NOMO-1 treated with DMSO at 0.1 percent for 48 hours (cell line): ENCODE results near the gene TREX2.

Experiments
- DNase-seq: peaks from one replicate; lab custom pipeline; 2025; ENCODE audit not compliant: unreplicated experiment; lab: John Stamatoyannopoulos, UW

Gene TREX2, protein sequence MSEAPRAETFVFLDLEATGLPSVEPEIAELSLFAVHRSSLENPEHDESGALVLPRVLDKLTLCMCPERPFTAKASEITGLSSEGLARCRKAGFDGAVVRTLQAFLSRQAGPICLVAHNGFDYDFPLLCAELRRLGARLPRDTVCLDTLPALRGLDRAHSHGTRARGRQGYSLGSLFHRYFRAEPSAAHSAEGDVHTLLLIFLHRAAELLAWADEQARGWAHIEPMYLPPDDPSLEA

DNA sequence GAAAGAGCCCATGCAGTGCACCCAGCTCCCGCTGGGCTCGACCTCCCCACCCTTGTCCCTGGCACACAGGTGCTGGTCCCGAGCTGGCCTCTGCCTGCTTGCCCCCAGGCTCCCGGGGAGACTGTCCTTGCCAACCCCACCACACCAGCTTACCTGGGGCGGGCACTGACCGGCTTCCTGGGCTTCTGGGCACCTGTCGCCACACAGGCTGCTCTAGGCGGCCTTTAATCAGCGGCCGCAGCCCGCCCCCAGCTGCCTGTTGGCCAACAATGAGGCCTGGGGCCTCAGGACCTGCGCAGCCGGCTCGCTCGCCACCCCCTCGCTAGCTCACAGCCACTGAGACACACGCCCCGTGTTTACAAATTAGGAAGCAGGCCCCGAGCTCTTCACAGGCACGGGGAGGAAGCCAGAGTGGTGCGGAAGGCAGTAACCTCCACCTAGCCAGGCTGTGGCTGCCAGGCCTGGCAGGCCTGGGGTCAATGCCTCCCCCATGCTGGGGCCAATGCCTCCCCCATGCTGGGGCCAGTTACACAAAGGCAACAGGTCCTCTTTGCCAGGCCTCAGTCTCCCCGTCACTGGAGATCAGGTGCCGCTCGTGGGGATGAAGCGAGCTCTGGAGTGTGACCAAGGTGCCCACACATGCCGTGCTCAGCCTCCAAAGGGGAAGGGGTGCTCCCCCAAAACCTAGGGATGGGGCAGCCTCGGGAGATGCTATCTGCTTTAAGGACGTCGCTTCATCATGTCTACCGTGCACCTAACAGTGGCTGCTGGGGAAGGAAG, at the start of gene TREX2:
TSS of gene TREX2 (minus strand) at position 201 of the 780 bp plus-strand sequence. CDS start 626 bp downstream, outside the sequence.
- no peak for DNase-seq

DNA sequence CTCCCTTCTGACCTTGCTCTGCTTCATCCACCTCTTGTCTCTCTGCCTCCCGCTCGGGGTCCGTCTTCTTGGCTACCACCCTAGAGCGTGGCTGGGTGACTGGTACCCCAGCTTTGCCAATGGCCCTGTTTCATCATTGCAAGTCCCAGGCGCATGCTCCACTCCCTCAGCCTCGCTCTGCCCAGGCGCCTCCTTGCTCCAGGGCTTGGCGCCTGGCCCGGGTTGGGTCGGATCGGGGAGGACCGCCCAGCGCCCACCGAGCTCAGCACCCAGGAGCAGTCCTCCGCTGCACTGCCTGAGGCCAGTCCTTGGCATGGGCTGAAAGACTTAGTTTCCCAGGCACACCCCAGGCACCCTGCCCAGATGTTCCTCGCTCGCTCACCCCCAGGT, 49.5 kb upstream of the TREX2 start:
- DNase-seq, result no peak

DNA sequence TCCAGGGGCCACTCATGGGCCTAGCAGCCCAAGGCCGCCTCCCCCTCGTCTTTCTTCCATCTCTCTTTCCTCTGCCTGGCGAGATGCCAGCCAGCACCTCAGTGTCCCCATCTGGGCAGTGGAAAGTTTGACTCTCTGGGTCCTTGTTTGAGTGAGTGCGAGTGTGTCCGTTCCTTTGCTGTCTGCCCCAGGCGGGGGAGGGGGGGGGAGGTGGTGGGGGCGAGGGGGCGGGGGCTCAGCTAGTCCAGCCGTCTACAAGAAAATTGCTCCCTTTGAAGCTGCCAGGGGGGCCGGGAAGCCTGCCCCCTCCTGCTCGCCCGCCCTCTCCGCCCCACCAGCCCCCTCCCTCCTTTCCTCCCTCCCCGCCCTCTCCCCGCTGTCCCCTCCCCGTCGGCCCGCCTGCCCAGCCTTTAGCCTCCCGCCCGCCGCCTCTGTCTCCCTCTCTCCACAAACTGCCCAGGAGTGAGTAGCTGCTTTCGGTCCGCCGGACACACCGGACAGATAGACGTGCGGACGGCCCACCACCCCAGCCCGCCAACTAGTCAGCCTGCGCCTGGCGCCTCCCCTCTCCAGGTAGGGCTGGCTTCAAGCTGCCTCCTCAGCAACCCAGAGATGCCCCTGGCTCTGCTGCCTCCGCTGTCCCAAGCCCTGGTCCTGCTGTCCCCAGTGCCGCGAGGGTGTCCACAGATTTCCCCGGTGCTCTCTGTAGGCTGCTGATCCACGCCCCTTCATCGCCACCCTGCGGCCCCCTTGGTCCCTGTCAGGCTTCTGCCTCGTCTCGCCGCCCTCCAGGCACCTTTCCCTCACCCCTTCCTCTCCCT, 48.9 kb upstream of the TREX2 start, which contains the start of gene BGN:
TSS of gene BGN (plus strand) at position 440 of the 821 bp plus-strand sequence. CDS start 9,652 bp downstream, outside the sequence.
- no peak for DNase-seq

DNA sequence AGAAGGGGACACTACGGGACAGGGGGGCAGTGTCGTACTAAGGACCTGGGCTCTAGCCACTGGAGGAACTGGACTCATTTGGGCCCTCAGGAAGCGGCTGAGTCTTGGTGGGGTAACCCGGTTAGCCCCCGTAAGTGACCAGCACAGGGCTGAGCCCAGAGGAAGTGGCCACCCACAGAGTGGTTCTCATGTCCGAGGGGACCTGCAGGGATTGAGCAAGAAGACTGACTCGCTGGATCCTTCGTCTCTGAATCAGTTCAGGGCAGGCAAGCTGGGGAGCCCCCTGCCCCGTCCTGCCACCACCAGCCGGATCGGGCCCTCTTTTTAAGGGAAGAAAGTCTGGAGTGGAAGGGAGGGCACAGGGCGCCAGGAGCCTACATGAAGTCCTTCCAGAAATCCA, 48.2 kb upstream of the TREX2 start:
- DNase-seq, result no peak

DNA sequence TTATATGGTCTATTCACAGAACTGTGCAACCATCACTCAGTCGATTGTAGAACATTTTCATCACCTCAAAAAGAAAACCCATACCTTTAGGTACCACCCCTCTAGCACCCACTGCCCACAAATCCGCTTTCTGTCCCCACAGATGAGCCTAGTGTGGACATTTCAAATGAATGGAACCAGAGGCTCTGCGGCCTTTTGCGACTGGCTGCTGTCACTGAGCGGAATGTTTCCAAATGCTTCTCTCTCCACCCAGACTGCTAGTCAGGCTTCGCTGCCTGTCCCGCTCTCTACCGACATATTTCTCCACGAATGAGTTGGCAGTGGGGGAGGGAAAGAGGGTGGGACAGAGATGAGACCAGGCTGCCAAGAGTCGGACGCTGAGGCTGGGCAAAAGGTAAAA, 47.2 kb upstream of the TREX2 start:
- no peak for DNase-seq

DNA sequence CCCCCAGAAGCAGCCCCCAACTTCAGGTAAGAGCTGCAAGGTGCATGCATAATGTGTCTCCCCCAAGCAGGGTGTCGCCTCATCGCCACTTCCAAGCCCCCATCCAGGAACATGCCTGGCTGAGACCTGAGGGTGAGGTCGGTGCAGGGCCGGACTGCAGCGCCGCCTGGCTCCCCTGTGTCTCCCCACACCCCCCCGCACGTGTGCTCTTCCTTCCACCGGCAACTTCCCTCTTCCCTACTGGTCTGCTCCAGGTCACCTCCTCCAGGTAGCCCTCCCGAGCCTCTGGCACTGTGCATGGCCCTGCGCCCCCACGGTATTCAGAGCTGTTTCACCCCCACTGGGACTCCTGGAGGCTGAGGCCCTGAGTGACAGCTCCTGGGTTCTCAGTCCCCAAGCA, 46.7 kb upstream of the TREX2 start:
- no peak for DNase-seq

DNA sequence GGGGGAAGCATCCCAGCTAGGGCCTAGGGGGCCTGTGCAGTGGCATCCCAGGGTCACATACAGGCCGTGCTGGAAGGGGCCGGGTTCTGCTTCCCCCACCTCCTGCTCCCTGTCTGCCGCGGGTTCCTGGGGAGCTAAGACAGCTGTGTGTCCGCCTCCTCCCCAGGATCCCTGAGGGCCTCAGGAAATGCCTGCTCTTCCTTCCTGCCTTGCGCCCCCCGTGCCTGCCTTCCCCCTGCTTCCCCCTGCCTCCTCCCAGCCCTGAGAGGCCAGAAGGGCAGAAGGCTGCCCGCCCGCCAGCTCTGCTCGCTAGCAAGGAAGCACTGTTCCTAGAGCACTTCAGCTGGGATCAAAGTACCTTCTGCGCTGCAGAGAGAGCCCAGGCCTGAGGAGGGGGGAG, 46.1 kb upstream of the TREX2 start:
- DNase-seq, result no peak

DNA sequence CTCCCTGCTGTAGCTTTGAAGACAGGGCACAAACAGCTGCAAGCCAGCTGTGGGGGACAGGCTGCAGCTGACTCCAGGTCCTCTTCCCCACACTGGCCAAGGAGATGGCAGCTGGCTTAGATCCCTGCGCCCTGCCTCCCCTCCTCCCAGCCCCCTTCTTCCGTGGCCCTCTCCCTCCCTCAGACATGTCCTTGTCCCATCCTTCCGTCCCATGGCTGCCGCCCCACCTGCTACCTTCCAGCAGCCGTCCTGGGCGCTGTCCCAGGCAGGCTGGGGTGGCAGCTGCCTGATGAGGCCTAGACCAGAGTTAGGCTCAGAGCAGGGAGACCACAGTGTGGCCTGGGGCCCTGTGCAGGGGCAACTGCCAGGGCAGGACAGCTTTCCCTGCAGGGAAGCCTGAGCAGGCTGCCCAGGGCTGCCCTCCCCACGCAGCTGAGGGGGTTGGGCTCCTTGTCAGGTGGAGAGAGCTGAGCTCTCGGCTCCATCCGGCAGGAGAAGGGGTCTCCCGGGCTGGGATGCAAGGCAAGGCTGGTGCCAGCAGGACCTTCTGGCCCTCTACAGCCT, 45.6 kb upstream of the TREX2 start:
- no peak for DNase-seq

DNA sequence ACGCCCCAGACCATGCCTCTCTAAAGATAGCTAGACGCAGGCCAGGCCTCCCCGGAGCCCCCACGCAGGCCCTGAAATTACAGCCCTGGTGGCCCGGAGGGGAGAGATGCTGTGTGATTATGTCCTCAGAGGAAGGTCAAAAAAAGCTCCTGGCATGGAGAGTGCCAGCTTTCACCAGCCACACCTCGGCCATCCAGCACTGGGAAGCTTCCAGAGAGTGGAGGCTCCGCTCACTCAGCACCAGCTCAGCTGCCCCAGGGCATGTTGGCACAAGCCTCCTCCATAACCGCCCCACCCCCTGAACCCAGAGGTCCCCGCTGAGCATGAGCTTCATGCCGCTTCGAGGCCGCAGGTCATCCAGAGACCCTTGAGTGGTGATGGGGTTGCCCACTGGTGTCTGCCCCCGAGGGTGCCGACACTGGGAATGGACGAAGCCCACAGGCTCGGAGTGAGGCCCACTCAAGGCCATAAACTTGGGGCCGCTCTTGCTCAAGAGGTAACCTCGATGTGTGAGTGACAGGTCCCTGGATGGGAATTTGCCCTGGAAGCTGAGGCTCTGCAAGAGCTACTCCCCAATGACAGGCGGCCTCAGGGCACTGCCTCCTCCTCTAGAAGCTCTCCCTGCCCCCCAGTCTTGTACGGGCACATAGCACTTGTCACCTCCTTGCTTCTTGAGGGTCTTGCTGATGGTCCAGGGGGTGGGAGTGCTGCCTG, 44.5 kb upstream of the TREX2 start:
- no peak for DNase-seq

DNA sequence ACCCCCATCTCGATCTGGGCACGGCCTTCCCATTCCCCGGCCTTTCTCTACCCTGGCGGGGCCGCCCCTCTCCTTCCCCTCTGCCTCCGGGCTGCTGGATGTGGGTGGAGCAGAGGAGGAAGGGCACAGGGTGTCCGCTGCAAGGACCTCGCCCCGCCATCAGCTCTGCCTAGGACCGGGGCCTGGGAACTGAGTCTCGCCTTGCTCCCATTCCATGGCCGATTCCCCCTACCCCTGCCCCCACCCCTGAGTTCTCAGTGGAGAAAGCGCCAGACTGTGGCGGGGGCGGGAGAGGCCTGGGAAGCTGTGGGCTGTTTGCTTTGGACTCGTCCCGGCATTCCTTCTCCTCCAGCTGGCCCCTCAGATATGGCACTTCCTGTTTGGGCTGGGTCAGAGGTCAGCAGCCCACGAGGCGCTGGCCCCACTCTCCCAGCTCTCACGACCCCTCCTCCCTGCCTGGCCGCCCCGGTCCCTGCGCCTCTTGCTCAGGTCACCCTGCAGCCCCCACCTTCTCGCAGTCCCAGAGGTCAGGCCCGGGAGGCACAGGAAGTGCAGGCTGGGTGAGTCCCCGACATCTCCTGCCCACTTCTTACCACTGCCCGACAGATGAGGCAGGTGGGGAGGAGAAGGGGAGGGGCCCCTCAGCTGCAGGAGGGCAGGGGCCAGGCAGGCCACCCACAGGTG, 42.5 kb upstream of the TREX2 start:
- DNase-seq, result no peak

DNA sequence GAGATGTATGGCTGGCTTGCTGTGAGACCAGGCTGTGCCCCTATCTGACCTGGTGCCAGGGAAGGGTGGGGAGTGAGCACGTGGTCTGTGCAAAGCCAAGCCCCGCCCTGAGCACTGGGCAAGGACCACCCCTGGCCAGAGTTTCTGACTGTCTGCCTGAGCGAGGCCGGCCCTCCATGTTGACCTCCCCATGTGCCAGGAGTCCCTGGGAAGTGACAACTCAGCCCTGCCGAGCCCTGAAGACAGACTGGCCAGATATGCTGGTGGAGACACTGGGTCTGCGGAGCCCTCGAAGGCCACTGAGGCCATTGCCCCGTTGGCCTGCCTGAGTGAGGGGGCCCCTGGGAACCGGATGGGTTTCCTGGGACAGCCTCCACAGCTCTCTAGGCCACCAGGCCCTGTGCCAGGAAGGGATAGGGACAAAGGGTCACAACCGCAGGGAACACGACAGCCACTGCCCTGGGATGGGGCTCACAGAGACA, 41.8 kb upstream of the TREX2 start:
- DNase-seq, result no peak

DNA sequence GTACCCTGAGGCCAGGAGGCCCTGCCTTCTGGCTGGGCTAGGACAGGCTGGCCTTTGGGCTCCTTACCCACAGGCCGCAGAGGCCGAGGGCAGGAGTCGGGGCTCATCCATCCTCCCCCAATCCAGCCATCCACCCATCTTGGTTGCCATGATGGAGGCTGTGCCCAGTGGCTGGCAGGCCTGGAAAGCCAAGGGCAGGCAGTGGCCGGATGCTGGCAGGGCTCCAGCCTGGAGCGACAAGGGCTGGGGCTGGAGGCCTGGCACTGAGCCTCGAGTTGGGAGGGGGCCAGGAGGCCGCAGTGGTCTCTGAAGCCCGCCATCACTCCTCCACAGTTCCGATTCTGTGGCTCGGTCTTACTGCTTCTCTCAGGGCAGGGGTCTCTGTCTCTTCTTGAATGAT, 40.3 kb upstream of the TREX2 start:
- DNase-seq, result no peak

DNA sequence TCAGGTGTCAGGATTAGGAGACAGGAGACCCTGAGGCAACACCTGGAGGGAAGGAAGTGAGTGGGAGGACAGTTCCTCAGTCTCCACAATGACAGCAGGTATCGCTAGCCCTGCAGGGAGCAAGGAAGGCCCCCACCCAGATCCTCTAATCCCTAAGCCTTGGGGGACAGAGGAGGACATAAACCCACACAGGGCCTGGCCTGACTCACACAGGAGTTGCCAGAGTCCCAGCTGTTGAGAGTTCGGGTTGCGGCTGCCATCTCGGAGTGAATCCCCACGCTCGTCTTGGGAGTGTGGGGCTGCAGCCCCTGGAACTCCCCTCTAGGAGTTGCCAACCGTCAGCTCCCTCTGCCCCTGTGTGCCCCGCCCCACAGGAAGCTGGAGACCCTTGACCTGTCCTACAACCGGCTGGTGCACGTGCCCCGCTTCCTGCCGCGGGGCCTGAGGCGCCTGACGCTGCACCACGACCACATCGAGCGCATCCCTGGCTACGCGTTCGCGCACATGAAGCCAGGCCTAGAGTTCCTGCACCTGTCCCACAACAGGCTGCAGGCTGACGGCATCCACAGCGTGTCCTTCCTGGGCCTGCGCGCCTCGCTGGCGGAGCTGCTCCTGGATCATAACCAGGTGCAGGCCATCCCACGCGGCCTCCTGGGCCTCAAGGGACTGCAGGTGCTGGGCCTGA, 39.7 kb upstream of the TREX2 start:
- DNase-seq, result no peak

DNA sequence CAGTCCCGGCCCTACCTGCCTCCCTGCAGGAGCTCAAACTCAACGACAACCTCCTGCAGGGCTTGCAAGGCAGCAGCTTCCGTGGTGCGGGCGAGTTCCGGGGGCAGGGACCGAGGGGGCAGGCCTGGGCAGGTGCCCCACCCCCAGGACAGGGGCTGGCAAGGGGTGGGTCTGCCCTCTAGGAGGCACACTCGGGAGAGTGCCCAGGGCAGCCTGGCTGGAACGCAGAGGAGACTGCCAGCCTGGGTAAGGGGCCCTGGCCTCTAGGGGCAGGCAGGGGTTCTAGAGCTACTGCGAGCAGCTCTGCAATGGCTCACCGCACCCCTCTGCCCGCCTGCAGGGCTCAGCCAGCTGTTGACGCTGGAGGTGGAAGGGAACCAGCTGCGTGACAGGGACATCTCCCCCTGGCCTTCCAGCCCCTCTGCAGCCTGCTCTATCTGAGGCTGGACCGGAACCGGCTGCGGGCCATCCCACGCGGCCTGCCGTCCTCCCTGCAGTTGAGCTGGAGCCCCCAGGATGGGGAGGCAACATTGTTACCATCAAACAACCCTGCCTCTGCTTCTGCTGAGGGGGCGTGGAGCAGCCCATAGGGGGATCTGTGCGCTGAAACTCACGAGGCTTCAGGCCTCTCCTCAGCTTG, 36.6 kb upstream of the TREX2 start:
- DNase-seq, result no peak

DNA sequence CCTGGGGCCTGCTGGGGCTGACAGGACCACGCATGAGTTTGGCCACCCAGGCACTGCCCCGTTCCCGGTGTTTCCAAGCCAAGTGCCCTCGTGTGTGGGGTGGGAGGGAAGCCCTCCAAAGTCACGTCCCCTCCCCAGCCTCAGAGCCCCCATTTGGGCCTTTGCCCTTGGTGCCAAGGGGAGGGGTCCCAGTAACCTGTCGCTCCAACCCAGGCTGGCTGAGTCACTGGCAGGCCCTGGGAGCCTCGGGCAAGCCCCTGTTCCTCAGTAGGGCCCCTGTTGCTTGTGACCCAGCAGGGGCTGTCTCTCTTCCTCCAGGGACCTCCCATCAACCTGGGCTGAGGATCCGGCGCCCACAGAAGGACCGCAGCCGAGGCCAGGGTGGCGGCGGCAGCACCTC, 35.2 kb upstream of the TREX2 start:
- DNase-seq, result no peak

DNA sequence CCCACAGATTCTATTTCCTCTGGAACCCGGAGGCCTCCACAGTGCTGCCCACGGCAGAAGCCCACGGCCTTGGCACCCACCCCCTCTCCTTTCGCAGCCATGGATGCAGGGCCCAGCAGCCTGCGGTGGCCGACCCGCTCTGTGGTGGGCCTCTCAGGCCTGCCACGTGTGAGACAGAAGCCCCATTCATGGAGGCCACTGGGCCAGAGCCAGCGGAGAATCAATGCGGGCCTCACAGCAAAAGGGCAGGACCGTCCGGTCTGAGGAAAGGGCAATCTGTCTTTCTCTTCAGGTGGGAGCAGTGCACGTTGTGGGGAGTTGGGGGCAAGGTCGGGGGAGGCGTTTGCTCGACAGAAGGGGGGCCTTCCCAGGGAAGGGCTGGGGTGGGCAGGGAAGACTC, 32.9 kb upstream of the TREX2 start:
- no peak for DNase-seq

DNA sequence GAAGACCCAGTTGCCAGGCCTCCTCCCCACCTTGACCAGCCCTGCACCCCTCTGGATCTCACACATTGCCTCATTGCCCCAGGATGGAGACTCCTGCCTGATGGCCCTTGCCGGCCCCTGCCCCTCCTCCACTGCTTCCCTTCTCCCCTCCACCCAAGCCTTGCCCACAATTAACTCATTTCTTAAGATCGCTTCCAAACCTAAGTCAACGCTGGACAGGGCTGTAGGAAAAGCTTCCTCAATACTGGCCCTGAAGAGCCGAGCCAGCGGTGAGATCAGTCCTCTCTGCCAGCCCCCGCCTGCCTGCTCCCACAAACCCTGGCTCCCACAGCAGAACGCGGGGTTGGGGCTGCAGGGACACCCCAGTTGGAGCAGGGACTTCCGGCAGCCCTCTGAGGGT, 32.0 kb upstream of the TREX2 start:
- no peak for DNase-seq

DNA sequence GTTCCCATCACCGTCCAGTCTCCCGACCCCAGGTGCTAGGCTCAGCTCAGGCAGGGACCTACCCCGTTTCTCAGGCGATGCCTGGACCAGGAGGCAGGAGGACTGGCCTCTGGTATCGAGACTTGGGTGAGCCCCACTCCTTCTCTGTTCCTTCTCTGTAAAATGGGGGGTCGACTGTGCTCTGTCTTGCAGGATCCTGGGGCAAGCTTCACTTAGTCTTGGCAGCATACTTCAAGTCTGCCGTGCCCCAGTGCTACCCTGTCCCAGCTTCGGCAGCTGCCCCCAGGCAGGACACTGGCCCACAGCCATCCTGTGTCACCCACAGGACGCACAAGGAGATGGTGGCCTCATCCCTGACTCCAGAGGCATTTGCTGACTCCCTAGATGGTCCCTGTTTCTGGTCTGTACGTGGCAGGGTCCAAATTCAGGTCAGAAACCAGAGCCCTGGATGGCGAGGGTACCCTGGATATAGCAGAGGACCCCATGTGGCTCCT, 31.6 kb upstream of the TREX2 start:
- DNase-seq, result no peak
